OCI-LY3 (cell line): ENCODE results near the gene NLRC3.

Experiments
- H2AFZ ChIP-seq: fragments of 200-600, 300-600 bp; shearing (Covaris generic); 2 replicates; pipeline ENCODE4 v1.6.0; 2014; ENCODE audit warnings: antibody characterized with exemption, low read depth, low read length
- H3K27ac ChIP-seq: fragments of 200-600, 300-600 bp; sonication (generic); 2 replicates; pipeline ENCODE4 v1.5.1; 2014; ENCODE audit warnings: mild to moderate bottlenecking, low read length, moderate library complexity, mixed read lengths
- H3K27me3 ChIP-seq: fragments of 200-600, 300-600 bp; sonication (generic); 2 replicates; pipeline ENCODE4 v1.6.1; 2014; ENCODE audit warnings: low read depth, low read length, mixed read lengths
- H3K36me3 ChIP-seq: fragments of 200-600, 300-600 bp; sonication (generic); replicated peaks from 2 replicates; pipeline ENCODE3; 2014; ENCODE audit warnings: low read depth, low read length, mixed read lengths
- H3K4me1 ChIP-seq: fragments of 300-600, 200-600 bp; sonication (generic); 2 replicates; pipeline ENCODE4 v1.6.1; 2014; ENCODE audit warnings: low read length, mixed read lengths
- H3K4me2 ChIP-seq: fragments of 200-600, 300-600 bp; sonication (generic); 2 replicates; pipeline ENCODE4 v1.6.1; 2014; ENCODE audit warnings: low read length, mixed read lengths
- H3K4me3 ChIP-seq: fragments of 300-600, 200-600 bp; sonication (generic); 2 replicates; pipeline ENCODE4 v1.5.1; 2014; ENCODE audit warnings: antibody characterized with exemption, mild to moderate bottlenecking, low read length, moderate library complexity
- H3K79me2 ChIP-seq: fragments of 300-600, 200-600 bp; shearing (Covaris generic); 2 replicates; pipeline ENCODE4 v1.6.1; 2014; ENCODE audit warnings: mild to moderate bottlenecking, low read length, mixed read lengths
- H3K9ac ChIP-seq: fragments of 300-600, 200-600 bp; shearing (Covaris generic); 2 replicates; pipeline ENCODE4 v1.6.0; 2014; ENCODE audit warnings: mild to moderate bottlenecking, low read length, moderate library complexity
- H3K9me3 ChIP-seq: fragments of 200-600, 300-600 bp; shearing (Covaris generic); 2 replicates; pipeline ENCODE4 v1.6.1; 2014; ENCODE audit warnings: low read length, mixed read lengths; ENCODE audit not compliant: insufficient read depth
- H4K20me1 ChIP-seq: fragments of 200-600, 300-600 bp; sonication (generic); 2 replicates; pipeline ENCODE4 v1.6.1; 2016; ENCODE audit warnings: low read length, mixed read lengths; ENCODE audit not compliant: insufficient read depth
- EZH2phosphoT487 ChIP-seq: fragments of 200-600 bp; shearing (Covaris generic); IDR thresholded peaks from 2 replicates; pipeline ENCODE4 v1.6.1; 2018; ENCODE audit warnings: antibody characterized with exemption, mixed run types, low read depth
- TF ChIP-seq, protein P1 (sequence below): fragments of 200-600, 300-600 bp; sonication (generic); IDR thresholded peaks from 2 replicates; pipeline ENCODE4 v1.5.1; 2014; ENCODE audit warnings: antibody characterized with exemption, low read length, low read depth

Gene NLRC3

DNA sequence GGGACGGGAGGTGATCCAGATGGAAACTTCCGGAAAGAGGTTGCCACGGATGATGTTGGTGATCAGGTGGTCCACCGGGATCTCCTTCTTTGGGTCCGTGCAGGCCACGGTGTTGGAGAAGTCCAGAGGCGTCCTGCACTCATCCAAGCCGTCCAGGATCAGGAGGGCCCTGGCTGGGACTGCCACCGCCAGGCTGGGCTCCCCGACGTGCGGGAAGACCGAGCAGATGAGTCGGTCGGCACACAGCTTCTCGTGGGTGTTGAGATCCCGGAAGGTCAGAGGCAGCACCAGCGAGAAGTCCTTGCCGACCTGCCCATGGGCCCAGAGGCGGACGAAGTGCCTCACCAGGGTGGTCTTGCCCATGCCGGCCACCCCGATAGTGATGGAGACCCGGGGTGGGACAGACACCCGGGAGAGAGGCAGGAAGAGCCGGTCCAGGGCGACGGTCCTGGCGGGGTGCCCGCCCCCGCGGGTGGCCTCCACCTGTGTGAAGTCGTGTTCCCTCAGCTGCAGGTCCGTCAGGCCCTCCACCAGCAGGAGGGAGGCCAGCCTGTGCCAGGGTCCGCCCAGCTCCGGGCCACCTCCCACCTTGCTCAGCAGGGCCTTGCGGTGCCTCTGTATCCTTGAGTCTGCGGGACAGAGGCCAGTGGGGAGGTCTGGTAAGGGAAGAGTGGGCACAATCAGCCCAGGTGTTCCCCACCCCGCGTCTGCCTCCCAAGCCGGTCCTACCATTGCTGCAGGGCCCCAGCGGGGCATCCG, 12.9 kb downstream of the NLRC3 start:
- H3K36me3 ChIP-seq: no peaks in the 10 kb centered on the region
- H3K9me3 ChIP-seq: no peaks in the 10 kb centered on the region
- H3K4me2 ChIP-seq: no peak overlapping the region
- no peak overlapping the region for H2AFZ ChIP-seq
- H3K27ac ChIP-seq: no peak overlapping the region
- H4K20me1 ChIP-seq: no peaks in the 10 kb centered on the region
- no peaks in the 10 kb centered on the region for H3K79me2 ChIP-seq
- no peak overlapping the region for H3K9ac ChIP-seq
- no peak overlapping the region for H3K4me3 ChIP-seq
- TF ChIP-seq, protein P1, sequence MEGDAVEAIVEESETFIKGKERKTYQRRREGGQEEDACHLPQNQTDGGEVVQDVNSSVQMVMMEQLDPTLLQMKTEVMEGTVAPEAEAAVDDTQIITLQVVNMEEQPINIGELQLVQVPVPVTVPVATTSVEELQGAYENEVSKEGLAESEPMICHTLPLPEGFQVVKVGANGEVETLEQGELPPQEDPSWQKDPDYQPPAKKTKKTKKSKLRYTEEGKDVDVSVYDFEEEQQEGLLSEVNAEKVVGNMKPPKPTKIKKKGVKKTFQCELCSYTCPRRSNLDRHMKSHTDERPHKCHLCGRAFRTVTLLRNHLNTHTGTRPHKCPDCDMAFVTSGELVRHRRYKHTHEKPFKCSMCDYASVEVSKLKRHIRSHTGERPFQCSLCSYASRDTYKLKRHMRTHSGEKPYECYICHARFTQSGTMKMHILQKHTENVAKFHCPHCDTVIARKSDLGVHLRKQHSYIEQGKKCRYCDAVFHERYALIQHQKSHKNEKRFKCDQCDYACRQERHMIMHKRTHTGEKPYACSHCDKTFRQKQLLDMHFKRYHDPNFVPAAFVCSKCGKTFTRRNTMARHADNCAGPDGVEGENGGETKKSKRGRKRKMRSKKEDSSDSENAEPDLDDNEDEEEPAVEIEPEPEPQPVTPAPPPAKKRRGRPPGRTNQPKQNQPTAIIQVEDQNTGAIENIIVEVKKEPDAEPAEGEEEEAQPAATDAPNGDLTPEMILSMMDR: no peak
- TF ChIP-seq EZH2phosphoT487: no peak
- no peaks in the 10 kb centered on the region for H3K4me1 ChIP-seq
- no peaks in the 10 kb centered on the region for H3K27me3 ChIP-seq

DNA sequence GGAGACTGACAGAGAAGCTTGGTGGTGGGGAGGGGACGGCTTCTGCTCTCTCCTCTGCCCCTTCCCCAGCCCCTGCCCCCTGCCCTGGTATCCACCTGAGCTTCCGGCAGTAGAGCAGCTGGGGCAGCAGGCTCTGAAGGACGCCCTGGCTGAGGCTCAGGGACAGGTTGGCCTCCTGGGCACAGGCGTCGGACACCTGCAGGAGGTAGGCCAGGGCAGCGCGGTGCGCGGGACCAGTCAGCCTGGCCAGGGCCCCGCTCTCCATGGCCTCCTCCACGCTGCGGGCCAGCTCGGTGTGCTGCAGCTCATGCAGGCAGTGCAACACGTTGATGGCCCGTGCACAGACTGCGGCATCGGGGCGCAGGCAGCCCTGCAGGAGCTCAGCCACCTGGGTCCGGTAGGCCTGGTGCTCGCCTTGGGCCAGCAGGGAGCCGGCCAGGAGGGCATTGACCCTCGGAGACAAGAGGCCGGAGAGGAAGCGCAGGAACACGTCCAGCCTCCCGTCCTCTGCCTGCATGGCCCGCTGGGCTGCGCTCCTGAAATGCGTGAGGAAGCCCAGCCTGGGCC, 14.2 kb downstream of the NLRC3 start:
- Histone ChIP-seq H3K36me3 (no peaks in the 10 kb centered on the region), H3K27ac (no peak overlapping the region), H3K4me3 (no peak overlapping the region), H3K79me2 (no peaks in the 10 kb centered on the region), H3K4me1 (no peaks in the 10 kb centered on the region), H3K9ac (no peak overlapping the region), H2AFZ (no peak overlapping the region), H3K27me3 (no peaks in the 10 kb centered on the region), H4K20me1 (no peaks in the 10 kb centered on the region), H3K9me3 (no peaks in the 10 kb centered on the region), H3K4me2 (no peak overlapping the region)
- no peak for TF ChIP-seq EZH2phosphoT487
- TF ChIP-seq, protein P1: no peak

DNA sequence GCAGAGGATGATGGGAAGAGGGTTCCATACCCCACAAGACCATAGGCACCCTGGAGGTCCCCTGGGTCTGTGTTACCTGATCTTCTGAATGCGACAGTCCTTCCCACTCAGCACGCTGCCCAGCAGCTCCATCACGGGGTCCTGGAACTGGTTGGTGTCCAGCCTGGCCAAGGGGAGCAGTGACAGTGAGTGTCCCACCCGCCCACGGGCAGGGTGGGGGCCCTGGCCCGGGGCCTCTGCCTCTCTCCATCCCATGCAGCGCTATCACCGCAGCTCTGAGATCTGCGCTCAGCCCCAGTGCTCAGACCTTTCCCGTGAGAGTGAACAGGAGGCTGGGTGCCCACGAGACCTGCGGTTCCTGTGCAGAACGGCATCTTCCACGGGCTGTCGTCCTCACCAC, 15.6 kb downstream of the NLRC3 start:
- Histone ChIP-seq H3K36me3 (no peaks in the 10 kb centered on the region), H3K27ac (no peak overlapping the region), H3K27me3 (no peaks in the 10 kb centered on the region), H3K9me3 (no peaks in the 10 kb centered on the region), H3K4me1 (no peaks in the 10 kb centered on the region), H4K20me1 (no peaks in the 10 kb centered on the region), H2AFZ (no peak overlapping the region), H3K4me2 (no peak overlapping the region), H3K9ac (no peak overlapping the region), H3K4me3 (no peak overlapping the region), H3K79me2 (no peaks in the 10 kb centered on the region)
- TF ChIP-seq EZH2phosphoT487: no peak
- TF ChIP-seq, protein P1: no peak

DNA sequence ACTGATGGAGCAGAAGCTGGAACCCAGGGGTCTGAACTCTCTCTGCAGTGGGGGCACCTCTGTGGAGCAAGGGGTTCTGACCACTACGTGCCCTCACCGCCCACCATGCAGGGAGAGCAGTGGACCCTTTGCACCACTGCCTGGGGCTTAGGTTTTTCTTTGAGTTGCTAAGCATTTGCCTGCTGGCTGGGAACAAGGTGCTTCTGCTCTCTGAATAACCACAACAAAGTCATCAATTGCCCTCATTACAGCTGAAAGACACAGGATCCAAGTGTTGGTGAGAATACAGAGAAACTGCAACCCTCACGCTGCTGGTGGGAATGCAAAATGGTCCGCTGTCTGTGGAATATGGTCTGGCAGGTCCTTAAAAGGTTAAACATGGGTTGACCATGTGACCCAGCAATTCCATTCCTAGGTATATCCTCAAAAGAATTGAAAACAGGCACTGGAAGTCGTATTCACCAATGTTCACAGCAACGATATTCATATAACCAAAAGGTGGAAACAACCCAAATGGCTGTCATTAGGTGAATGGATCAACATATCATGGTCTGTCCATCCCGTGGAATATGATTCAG, 22.8 kb downstream of the NLRC3 start:
- Histone ChIP-seq H3K36me3 (no peaks in the 10 kb centered on the region), H4K20me1 (no peaks in the 10 kb centered on the region), H3K4me1 (no peaks in the 10 kb centered on the region), H3K79me2 (no peaks in the 10 kb centered on the region), H2AFZ (no peak overlapping the region), H3K9me3 (no peaks in the 10 kb centered on the region), H3K9ac (no peak overlapping the region), H3K27ac (no peak overlapping the region), H3K27me3 (no peaks in the 10 kb centered on the region), H3K4me2 (no peak overlapping the region), H3K4me3 (no peak overlapping the region)
- TF ChIP-seq EZH2phosphoT487: no peak
